PC-3 (cell line): Measurements from ENCODE around the gene CDHR1.

Experiments used
- EZH2 ChIP-seq: fragments of 300-600 bp; sonication (generic); IDR thresholded peaks from one replicate; pipeline ENCODE4 v1.6.1; 2017; ENCODE audit warnings: antibody characterized with exemption, mild to moderate bottlenecking, low read length; ENCODE audit not compliant: unreplicated experiment
- TF ChIP-seq, protein P1 (sequence below): fragments of 300-600 bp; sonication (generic); conservative IDR thresholded peaks from 2 replicates; pipeline ENCODE4 v1.5.1; 2017; ENCODE audit warnings: antibody characterized with exemption, low read depth, mild to moderate bottlenecking, low read length

DNA sequence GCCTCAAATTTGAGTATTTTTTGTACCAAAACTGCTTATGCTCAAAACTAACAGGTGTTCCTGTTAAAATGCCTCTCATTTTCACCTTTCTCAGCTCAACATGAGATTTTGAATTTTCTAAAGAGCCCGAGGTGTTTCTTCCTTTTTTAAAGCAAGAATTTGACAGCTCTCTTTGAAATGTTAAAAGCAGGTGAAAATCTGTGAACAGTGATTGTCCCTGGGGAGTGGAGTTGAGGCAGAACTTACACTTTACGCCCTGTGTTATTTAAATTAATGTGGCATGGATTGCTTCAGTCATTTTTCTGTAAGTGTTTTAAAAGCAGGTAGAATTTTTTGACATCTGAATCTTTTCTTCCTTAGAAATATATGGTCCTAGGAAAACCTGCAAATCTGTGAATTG, 29.9 kb upstream of the CDHR1 start:
- TF ChIP-seq, protein P1, sequence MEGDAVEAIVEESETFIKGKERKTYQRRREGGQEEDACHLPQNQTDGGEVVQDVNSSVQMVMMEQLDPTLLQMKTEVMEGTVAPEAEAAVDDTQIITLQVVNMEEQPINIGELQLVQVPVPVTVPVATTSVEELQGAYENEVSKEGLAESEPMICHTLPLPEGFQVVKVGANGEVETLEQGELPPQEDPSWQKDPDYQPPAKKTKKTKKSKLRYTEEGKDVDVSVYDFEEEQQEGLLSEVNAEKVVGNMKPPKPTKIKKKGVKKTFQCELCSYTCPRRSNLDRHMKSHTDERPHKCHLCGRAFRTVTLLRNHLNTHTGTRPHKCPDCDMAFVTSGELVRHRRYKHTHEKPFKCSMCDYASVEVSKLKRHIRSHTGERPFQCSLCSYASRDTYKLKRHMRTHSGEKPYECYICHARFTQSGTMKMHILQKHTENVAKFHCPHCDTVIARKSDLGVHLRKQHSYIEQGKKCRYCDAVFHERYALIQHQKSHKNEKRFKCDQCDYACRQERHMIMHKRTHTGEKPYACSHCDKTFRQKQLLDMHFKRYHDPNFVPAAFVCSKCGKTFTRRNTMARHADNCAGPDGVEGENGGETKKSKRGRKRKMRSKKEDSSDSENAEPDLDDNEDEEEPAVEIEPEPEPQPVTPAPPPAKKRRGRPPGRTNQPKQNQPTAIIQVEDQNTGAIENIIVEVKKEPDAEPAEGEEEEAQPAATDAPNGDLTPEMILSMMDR, result no peak
- TF ChIP-seq EZH2, result no peak
